ENCODE measurements around the gene ANXA2. TPM values are rescaled to one million over a fixed set of nuclear protein-coding genes. Genes with fewer than 3 reads are reported as not detected.

Gene ANXA2
- polyA plus RNA-seq, 4 donors: 446 to 630 (median 526) TPM

GRCh38 chr15:60315878-60316277, 81.9 kb downstream of the ANXA2 start:
- DNase-seq (ENCODE audit: low read depth in 4 of 4, low spot score in 2 of 4): no peak

GRCh38 chr15:60313906-60314305, 83.9 kb downstream of the ANXA2 start:
- no peak for DNase-seq (ENCODE audit: low read depth in 4 of 4, low spot score in 2 of 4)

- no peak for DNase-seq (ENCODE audit: low read depth in 4 of 4, low spot score in 2 of 4)
These were observed 90.8 kb downstream of the ANXA2 start for GRCh38 chr15:60307034-60307433.

- no peak for DNase-seq (ENCODE audit: low read depth in 4 of 4, low spot score in 2 of 4)
These were observed 96.8 kb downstream of the ANXA2 start for GRCh38 chr15:60301024-60301423.

- no peak for DNase-seq (ENCODE audit: low read depth in 4 of 4, low spot score in 2 of 4)
These were observed 98.2 kb downstream of the ANXA2 start for GRCh38 chr15:60299452-60300047.

Other genes with a start within 250 kb of the ANXA2 start
- 10 to 100 TPM; 71.9 to 92.9 (median 88.2) TPM for gene ICE2, start 81.2 kb upstream of the ANXA2 start, polyA plus RNA-seq (ENCODE audit: insufficient read length in 4 of 4)